ENCODE data around the gene NPAS3.

- TF ChIP-seq CTCF (IDR thresholded peaks at IDR 0.05) (no peak), POLR2A (IDR thresholded peaks at IDR 0.05) (no peak)
Observed at GRCh38 chr14:33786091-33786825, 847.6 kb downstream of the NPAS3 start.
